Measurements from ENCODE around the gene KDM2A.

GRCh38 chr11:67073908-67074307 is 45.2 kb upstream of the KDM2A start:
- TF ChIP-seq CTCF (IDR thresholded peaks at IDR 0.05): no peak
- no peak for TF ChIP-seq POLR2A (IDR thresholded peaks at IDR 0.05)

Data from thyroid gland (tissue), 4 donors.